ENCODE measurements around the gene CCSER1.

The CCSER1 gene

GRCh38 chr4:90621080-90621479 is 493.9 kb downstream of the CCSER1 start:
- in situ Hi-C loops (cut with MboI; ENCODE audit: low sequenced_read_pairs, unreplicated experiment), result no loop called here
- TF ChIP-seq CTCF (IDR thresholded peaks at IDR 0.05; ENCODE audit: borderline replicate concordance, control extremely low read depth, extremely low read depth, insufficient read depth, missing control alignments), result no peak
- no peak for DNase-seq (ENCODE audit: low spot score)

GRCh38 chr4:90624781-90625180 is 497.6 kb downstream of the CCSER1 start:
- DNase-seq (ENCODE audit: low spot score), result no peak
- in situ Hi-C loops (cut with MboI; ENCODE audit: low sequenced_read_pairs, unreplicated experiment), result no loop called here
- no peak for TF ChIP-seq CTCF (IDR thresholded peaks at IDR 0.05; ENCODE audit: borderline replicate concordance, control extremely low read depth, extremely low read depth, insufficient read depth, missing control alignments)

- in situ Hi-C loops (cut with MboI; ENCODE audit: low sequenced_read_pairs, unreplicated experiment), result no loop called here
- TF ChIP-seq CTCF (IDR thresholded peaks at IDR 0.05; ENCODE audit: borderline replicate concordance, control extremely low read depth, extremely low read depth, insufficient read depth, missing control alignments), result no peak
- DNase-seq (ENCODE audit: low spot score), result no peak
Measured at GRCh38 chr4:90641861-90642599, 514.8 kb downstream of the CCSER1 start.

- in situ Hi-C loops (cut with MboI; ENCODE audit: low sequenced_read_pairs, unreplicated experiment), result no loop called here
- TF ChIP-seq CTCF (IDR thresholded peaks at IDR 0.05; ENCODE audit: borderline replicate concordance, control extremely low read depth, extremely low read depth, insufficient read depth, missing control alignments), result no peak
- DNase-seq (ENCODE audit: low spot score), result no peak
Measured at GRCh38 chr4:90643156-90643555, 516.0 kb downstream of the CCSER1 start.

GRCh38 chr4:90648311-90648710 is 521.1 kb downstream of the CCSER1 start:
- DNase-seq (ENCODE audit: low spot score), result no peak
- TF ChIP-seq CTCF (IDR thresholded peaks at IDR 0.05; ENCODE audit: borderline replicate concordance, control extremely low read depth, extremely low read depth, insufficient read depth, missing control alignments), result no peak
- in situ Hi-C loops (cut with MboI; ENCODE audit: low sequenced_read_pairs, unreplicated experiment), result no loop called here

- DNase-seq (ENCODE audit: low spot score), result no peak
- TF ChIP-seq CTCF (IDR thresholded peaks at IDR 0.05; ENCODE audit: borderline replicate concordance, control extremely low read depth, extremely low read depth, insufficient read depth, missing control alignments), result no peak
- in situ Hi-C loops (cut with MboI; ENCODE audit: low sequenced_read_pairs, unreplicated experiment), result no loop called here
Measured at GRCh38 chr4:90648791-90649190, 521.6 kb downstream of the CCSER1 start.

Data from GM13976 (cell line).